K562 (cell line): ENCODE measurements around the gene SLAIN2. TPM values are rescaled to one million over a fixed set of nuclear protein-coding genes. Genes with fewer than 3 reads are reported as not detected.
A peak's percentile ranks its signal among the peaks of the same experiment; 100 is the strongest.

Experiments used
- ATAC-seq: fragments of 200-7000 bp; cut with Tn5 transposase; 3 replicates; pipeline ENCODE4 v1.9.1; 2020; ENCODE audit warnings: moderate library complexity
- BruUV-seq: library from RNA; stranded (reverse); fragments of 400-500 nt; replicated peaks from 2 replicates; lab custom pipeline; 2021; lab: Mats Ljungman, UMichigan
- CTCF ChIA-PET: fragments of 300-600 bp; formaldehyde crosslinking; extraction: SDS; loops from one replicate; lab custom pipeline; 2021; ENCODE audit warnings: low intra/inter-chr PET ratio; lab: Yijun Ruan, JAX
- POLR2A ChIA-PET: fragments of 300-600, 350-650 bp; sonication (Branson Sonifier 250); formaldehyde crosslinking; extraction: SDS; loops from one replicate; lab custom pipeline; 2021; ENCODE audit warnings: antibody characterized with exemption, inconsistent platforms; lab: Yijun Ruan, JAX
- DNase-seq, 4 experiments: peaks; one replicate each; pipeline versions ENCODE4 v3.0.0 to v3.0.0-alpha.2; 2011 to 2018; ENCODE audit warnings: low spot score in 3 of 4, mixed read lengths in 3 of 4; ENCODE audit errors: extremely low read depth in 1 of 4
- FAIRE-seq: peaks from 2 replicates; lab custom pipeline; 2011; peaks lifted over from hg19 to GRCh38; lab: Jason Lieb, UNC
- H2AFZ ChIP-seq: 2 replicates; pipeline ENCODE4 v1.6.0; 2011; ENCODE audit warnings: low read depth, low read length, control low read depth, inconsistent platforms
- H3K27ac ChIP-seq: fragments of 200-600 bp; 3 replicates; pipeline ENCODE4 v1.8.0; 2011; ENCODE audit warnings: low read depth, mild to moderate bottlenecking, control low read depth, inconsistent platforms, low read length, moderate library complexity, mixed read lengths; ENCODE audit errors: extremely low read depth
- H3K27me3 ChIP-seq, 2 experiments: fragments of 300-600 bp in 1 of 2; 2 replicates in 1 of 2; 3 replicates in 1 of 2; pipeline versions ENCODE4 v1.6.0 to v1.8.0; 2011; ENCODE audit warnings: inconsistent platforms in 2 of 2, low read length in 2 of 2, mild to moderate bottlenecking in 1 of 2, mixed read lengths in 1 of 2, moderate library complexity in 1 of 2; ENCODE audit not compliant: control insufficient read depth in 2 of 2, insufficient read depth in 2 of 2
- H3K36me3 ChIP-seq: fragments of 300-600 bp; 3 replicates; pipeline ENCODE4 v1.8.0; 2011; ENCODE audit warnings: mild to moderate bottlenecking, low read length, inconsistent platforms; ENCODE audit not compliant: control insufficient read depth, insufficient read depth
- H3K4me1 ChIP-seq, 2 experiments: fragments of 200-600 bp in 1 of 2; replicated peaks in 1 of 2; 2 replicates in 1 of 2; 3 replicates in 1 of 2; pipeline versions ENCODE4 v1.5.1 to v1.8.0; 2011; ENCODE audit warnings: inconsistent platforms in 2 of 2, low read length in 2 of 2, mild to moderate bottlenecking in 1 of 2, mixed read lengths in 1 of 2, moderate library complexity in 1 of 2; ENCODE audit not compliant: control insufficient read depth in 2 of 2, insufficient read depth in 2 of 2
- H3K4me2 ChIP-seq: 2 replicates; pipeline ENCODE4 v1.6.1; 2011; ENCODE audit warnings: low read length, control low read depth, inconsistent platforms, mixed read lengths; ENCODE audit not compliant: insufficient read depth
- H3K4me3 ChIP-seq: fragments of 200-600 bp; sonication (generic), shearing (Covaris generic); 2 replicates; pipeline ENCODE4 v1.5.1; 2016; ENCODE audit warnings: control low read depth, inconsistent platforms
- H3K79me2 ChIP-seq: fragments of 200-600 bp; 3 replicates; pipeline ENCODE4 v1.8.0; 2011; ENCODE audit warnings: low read length, inconsistent platforms; ENCODE audit not compliant: control insufficient read depth, insufficient read depth
- H3K9ac ChIP-seq, 2 experiments: 2 replicates each; pipeline versions ENCODE4 v1.6.0 to v1.6.1; 2011; ENCODE audit warnings: low read depth in 2 of 2, low read length in 2 of 2, control low read depth in 1 of 2, inconsistent platforms in 1 of 2, mild to moderate bottlenecking in 1 of 2, mixed read lengths in 1 of 2; ENCODE audit not compliant: insufficient read depth in 1 of 2
- H3K9me1 ChIP-seq: one replicate; pipeline ENCODE4 v1.6.0; 2011; ENCODE audit warnings: inconsistent platforms, mild to moderate bottlenecking, low read length, moderate library complexity; ENCODE audit not compliant: control insufficient read depth, insufficient read depth
- H3K9me3 ChIP-seq: replicated peaks from 2 replicates; pipeline ENCODE4 v1.5.1; 2011; ENCODE audit warnings: low read depth, low read length, inconsistent platforms; ENCODE audit not compliant: control insufficient read depth, insufficient read depth
- H4K20me1 ChIP-seq: replicated peaks from 2 replicates; pipeline ENCODE4 v1.6.1; 2011; ENCODE audit warnings: low read length, inconsistent platforms, mixed read lengths; ENCODE audit not compliant: control insufficient read depth, insufficient read depth
- ADNP ChIP-seq: fragments of 200-800 bp; sonication (Bioruptor generic); IDR thresholded peaks from 2 replicates; pipeline ENCODE4 v1.6.1; 2016; ENCODE audit warnings: missing genetic modification characterization, missing compliant biosample characterization
- ATF1 ChIP-seq, 2 experiments: fragments of 450-650 bp in 1 of 2; IDR thresholded peaks; 2 replicates each; pipeline ENCODE4 v1.6.1; 2016; ENCODE audit warnings: missing compliant biosample characterization in 1 of 2, missing genetic modification characterization in 1 of 2
- NCOA4 ChIP-seq: fragments of 450-650 bp; IDR thresholded peaks from 2 replicates; pipeline ENCODE4 v1.6.1; 2018; ENCODE audit warnings: mild to moderate bottlenecking; ENCODE audit not compliant: partially characterized antibody
- NKRF ChIP-seq: fragments of 450-650 bp; IDR thresholded peaks from 2 replicates; pipeline ENCODE4 v1.6.1; 2016; ENCODE audit warnings: borderline replicate concordance
- SMARCA4 ChIP-seq: fragments of 450-650 bp; IDR thresholded peaks from 2 replicates; pipeline ENCODE4 v1.6.1; 2016
- SMARCA5 ChIP-seq: fragments of 450-650 bp; IDR thresholded peaks from 2 replicates; pipeline ENCODE4 v1.6.1; 2016
- TGIF2 ChIP-seq: sonication (generic); formaldehyde crosslinking; IDR thresholded peaks from 2 replicates; pipeline ENCODE4 v1.8.1; 2022; ENCODE audit warnings: mild to moderate bottlenecking, missing genetic modification reagents, moderate library complexity
- TSC22D4 ChIP-seq: fragments of 450-650 bp; IDR thresholded peaks from 2 replicates; pipeline ENCODE4 v1.6.1; 2016; ENCODE audit warnings: missing genetic modification characterization, missing biosample characterization, control low read depth
- UBTF ChIP-seq, 2 experiments: IDR thresholded peaks; 2 replicates each; pipeline ENCODE4 v1.6.1; 2012; ENCODE audit warnings: improper control_type of control experiment in 2 of 2, low read depth in 2 of 2, low read length in 2 of 2, borderline replicate concordance in 1 of 2
- XRCC5 ChIP-seq: fragments of 200-400 bp; formaldehyde crosslinking; IDR thresholded peaks from 2 replicates; pipeline ENCODE4 v1.6.1; 2017; ENCODE audit warnings: low read depth, mild to moderate bottlenecking, low read length
- ZBTB1 ChIP-seq: sonication (generic); formaldehyde crosslinking; IDR thresholded peaks from 2 replicates; pipeline ENCODE4 v1.8.1; 2023; ENCODE audit warnings: missing genetic modification reagents, low read depth, mild to moderate bottlenecking, borderline replicate concordance
- ZNF41 ChIP-seq: fragments of 250-450 bp; sonication (Bioruptor Pico); conservative IDR thresholded peaks from 2 replicates; pipeline ENCODE4 v1.4.0; 2020; ENCODE audit warnings: mild to moderate bottlenecking
- WGBS: fragments of 100-300 bp; shearing (Covaris generic); methylation state at CpG from one replicate; pipeline ENCODE4 v1.1.6; 2016; ENCODE audit warnings: low coverage, mixed read lengths; ENCODE audit not compliant: insufficient coverage; ENCODE audit errors: missing lambda C conversion rate; 5-methylcytosine and 5-hydroxymethylcytosine counted together
- in situ Hi-C: fragments of 300-500 bp; cut with MboI; formaldehyde crosslinking; loops from 4 replicates; pipeline ENCODE4 v1.15.0; 2018; ENCODE audit warnings: inconsistent platforms, mixed read lengths
- intact Hi-C: fragments of 100-400 bp; cut with micrococcal nuclease; formaldehyde crosslinking; loops from 2 replicates; pipeline ENCODE4 v1.14.2; 2022
- polyA plus RNA-seq, 8 experiments: library from polyadenylated mRNA; depleted of rRNA in 4 of 8; stranded (reverse) in 5 of 8; unstranded in 3 of 8; fragments of >200 nt; fragmentation: Nextera tagmentation in 2 of 8; fragmentation: Illumina TruSeq in 1 of 8; extraction: Ambion mirVana in 2 of 8; extraction: Trizol in 1 of 8; gene quantifications; 2 replicates each; pipeline versions ENCODE4 v1.2.1 to v1.2.3, GENCODE V29; 2011 to 2014; ENCODE audit warnings: inconsistent platforms in 1 of 8, missing spikeins in 1 of 8
- total RNA-seq, 7 experiments: library from RNA; depleted of rRNA in 6 of 7; stranded (reverse); fragments of >200 nt in 6 of 7; fragmentation: Illumina TruSeq in 2 of 7; extraction: Trizol in 2 of 7; gene quantifications; 2 replicates each; pipeline versions ENCODE4 v1.2.1 to v1.2.3, GENCODE V29; 2011 to 2021; ENCODE audit warnings: low replicate concordance in 1 of 7
- TF ChIP-seq, protein P1 (sequence below): IDR thresholded peaks from 2 replicates; pipeline ENCODE4 v1.6.1; 2016; ENCODE audit warnings: missing genetic modification characterization, missing compliant biosample characterization

SLAIN2 gene
- total and polyA plus RNA-seq, 9 of the 15 experiments (the other 6 are each of a cell fraction or from before 2014, with no cell fraction given) = 3.5 to 116 (median 35.0) TPM

GRCh38 chr4:48315728-48316630, 25.4 kb upstream of the SLAIN2 start (continued):
- TF ChIP-seq ADNP (tag) = peak; percentile 47; the same call in 1 of the 2 replicates
- TF ChIP-seq SMARCA4 = 0 out of 2 replicates have a peak, but pooled peaks have one; percentile 25
- TF ChIP-seq, all 486 proteins: peak for 32

DNA sequence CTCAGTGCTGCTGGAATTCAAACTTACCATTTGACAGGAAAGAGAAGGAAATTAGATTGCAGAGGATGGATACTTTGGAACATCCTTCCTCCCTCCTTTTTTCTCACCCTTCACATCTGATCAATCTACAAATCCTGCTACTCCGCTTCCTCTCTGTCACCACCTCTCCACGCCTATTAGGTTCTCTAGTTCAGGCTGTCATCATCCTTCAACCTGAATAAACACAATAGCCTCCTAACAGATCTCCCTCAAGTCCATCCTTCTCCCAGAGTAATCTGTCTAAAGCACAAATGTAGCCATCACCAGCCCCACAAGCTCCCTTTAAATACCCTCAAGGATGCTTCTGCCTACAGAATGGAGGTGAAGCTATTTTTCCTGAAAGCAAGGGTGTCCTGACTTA, 20.0 kb upstream of the SLAIN2 start:
- ATAC-seq = no peak
- peaks cover 0 to 9% of the 10 kb centered on the region in 2 experiments; a peak in 3 of 5 replicates for H3K4me1 ChIP-seq
- intact Hi-C loops (no loop called here), in situ Hi-C loops (no loop called here)
- H4K20me1 ChIP-seq = no peaks in the 10 kb centered on the region
- no peaks in the 10 kb centered on the region for H3K79me2 ChIP-seq
- CTCF ChIA-PET = no interaction called here
- H3K9me1 ChIP-seq = no peaks in the 10 kb centered on the region
- no peak overlapping the region for H3K9ac ChIP-seq
- no peak overlapping the region for H3K4me2 ChIP-seq
- BruUV-seq = no TSS peak
- WGBS = 77% methylated on average over 2 of the region's 2 CpGs
- H3K27me3 ChIP-seq = no peaks in the 10 kb centered on the region
- H3K36me3 ChIP-seq = no peaks in the 10 kb centered on the region
- H3K9me3 ChIP-seq = no peaks in the 10 kb centered on the region
- H3K27ac ChIP-seq = no peak overlapping the region
- POLR2A ChIA-PET = interaction anchor here (1.2 to 1.4 kb wide), 2 partner anchors 10 to 22 kb away, joined by 3 read pairs; no protein-coding TSS in a partner anchor
- peak overlapping the region; percentile 46; the same call in 1 of the 2 replicates for H2AFZ ChIP-seq
- no peak for DNase-seq
- FAIRE-seq = no peak
- H3K4me3 ChIP-seq = no peak overlapping the region
- TF ChIP-seq ZNF41 (CRISPR knock-in tag) = no peak
- no peak for TF ChIP-seq NKRF
- no peak for TF ChIP-seq NCOA4
- no peak for TF ChIP-seq SMARCA5
- no peak for TF ChIP-seq TSC22D4 (tag)
- no peak for TF ChIP-seq TGIF2 (CRISPR knock-in tag)
- no peak for TF ChIP-seq ZBTB1 (CRISPR knock-in tag)
- no peak for TF ChIP-seq XRCC5
- TF ChIP-seq UBTF (IDR thresholded peaks at IDR 0.05; ENCODE audit: borderline replicate concordance in 1 of 2, low read depth in 2 of 2, low read length in 2 of 2) = no peak
- TF ChIP-seq, protein P1, sequence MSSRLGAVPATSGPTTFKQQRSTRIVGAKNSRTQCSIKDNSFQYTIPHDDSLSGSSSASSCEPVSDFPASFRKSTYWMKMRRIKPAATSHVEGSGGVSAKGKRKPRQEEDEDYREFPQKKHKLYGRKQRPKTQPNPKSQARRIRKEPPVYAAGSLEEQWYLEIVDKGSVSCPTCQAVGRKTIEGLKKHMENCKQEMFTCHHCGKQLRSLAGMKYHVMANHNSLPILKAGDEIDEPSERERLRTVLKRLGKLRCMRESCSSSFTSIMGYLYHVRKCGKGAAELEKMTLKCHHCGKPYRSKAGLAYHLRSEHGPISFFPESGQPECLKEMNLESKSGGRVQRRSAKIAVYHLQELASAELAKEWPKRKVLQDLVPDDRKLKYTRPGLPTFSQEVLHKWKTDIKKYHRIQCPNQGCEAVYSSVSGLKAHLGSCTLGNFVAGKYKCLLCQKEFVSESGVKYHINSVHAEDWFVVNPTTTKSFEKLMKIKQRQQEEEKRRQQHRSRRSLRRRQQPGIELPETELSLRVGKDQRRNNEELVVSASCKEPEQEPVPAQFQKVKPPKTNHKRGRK (tag) = no peak
- no peak for TF ChIP-seq ATF1 (CRISPR knock-in tag; IDR thresholded peaks at IDR 0.05)
- TF ChIP-seq ATF1 (tag; IDR thresholded peaks at IDR 0.05) = no peak
